ENCODE measurements around the gene EMC1. TPM values are rescaled to one million over a fixed set of nuclear protein-coding genes. Genes with fewer than 3 reads are reported as not detected.

The EMC1 gene
- total RNA-seq, 1 experiment from 2014 or later, result 60.0 TPM

- no peak overlapping the region for H3K4me2 ChIP-seq (ENCODE audit: insufficient read depth, insufficient read length, low read length)
- H3K27me3 ChIP-seq (ENCODE audit: insufficient read depth, low read length), result no peaks in the 10 kb centered on the region
- H3K4me1 Mint-ChIP-seq, result peaks cover 18 to 19% of the 10 kb centered on the region in 2 experiments
- no peak overlapping the region for H3K14ac ChIP-seq (ENCODE audit: insufficient read depth, low read length)
- no peak overlapping the region for H3K56ac ChIP-seq (ENCODE audit: insufficient read length, low read depth, low read length)
- no peaks in the 10 kb centered on the region for H4K20me1 ChIP-seq (ENCODE audit: control insufficient read depth, insufficient read depth, insufficient read length)
- no peak overlapping the region for H2AFZ ChIP-seq (ENCODE audit: low read length)
- peaks cover 11% of the 10 kb centered on the region for H3K23me2 ChIP-seq (ENCODE audit: insufficient read length, low read depth, low read length, poor library complexity, severe bottlenecking)
- no peak overlapping the region for H2BK15ac ChIP-seq (ENCODE audit: low read depth, low read length)
- H4K5ac ChIP-seq (ENCODE audit: insufficient read length, low read depth, low read length), result no peak overlapping the region
- H3K4me1 ChIP-seq (ENCODE audit: insufficient read depth, low read length), result no peaks in the 10 kb centered on the region
- no peak overlapping the region for H2BK12ac ChIP-seq (ENCODE audit: insufficient read length, low read depth, low read length)
- H3K4ac ChIP-seq (ENCODE audit: low read depth, low read length), result no peak overlapping the region
- H3K9me3 Mint-ChIP-seq, result no peaks in the 10 kb centered on the region
- H3K27ac ChIP-seq (ENCODE audit: insufficient read length, low read depth, low read length), result no peak overlapping the region
- no peaks in the 10 kb centered on the region for H3K27me3 Mint-ChIP-seq (ENCODE audit: low read depth)
- no peaks in the 10 kb centered on the region for H3K9me3 ChIP-seq (ENCODE audit: control insufficient read depth, low read depth, low read length)
- H4K91ac ChIP-seq (ENCODE audit: insufficient read length, low read depth, low read length), result no peak overlapping the region
- H3K36me3 Mint-ChIP-seq (ENCODE audit: insufficient read depth in 1 of 3, low read depth in 3 of 3), result peaks cover 2 to 36% (median 32%) of the 10 kb centered on the region in 3 experiments; a peak in 6 of 7 replicates
- peaks cover 12% of the 10 kb centered on the region; the same call in 1 of the 2 replicates for H3K79me2 ChIP-seq (ENCODE audit: insufficient read depth, low read length)
- H3K23ac ChIP-seq (ENCODE audit: insufficient read length, low read depth, low read length), result no peak overlapping the region
- H3K18ac ChIP-seq (ENCODE audit: insufficient read length, low read depth, low read length), result no peak overlapping the region
- TF ChIP-seq CTCF (conservative IDR thresholded peaks at IDR 0.05), result no peak
- peaks cover 2% of the 10 kb centered on the region for H3K79me1 ChIP-seq (ENCODE audit: insufficient read depth, low read depth, low read length, poor library complexity, severe bottlenecking)
- H2BK5ac ChIP-seq (ENCODE audit: insufficient read length, low read length), result no peak overlapping the region
- H3K27ac Mint-ChIP-seq, result no peak overlapping the region
- DNase-seq, result no peak
- H3K4me3 Mint-ChIP-seq, result no peak overlapping the region
- H2BK120ac ChIP-seq (ENCODE audit: low read depth, low read length, poor library complexity, severe bottlenecking), result no peak overlapping the region
- no peak overlapping the region for H3T11ph ChIP-seq (ENCODE audit: low read length)
- no peak overlapping the region for H4K8ac ChIP-seq (replicated peaks; ENCODE audit: insufficient read length, low read depth, low read length)
- H2AK5ac ChIP-seq (ENCODE audit: insufficient read length, low read length), result no peak overlapping the region
- H2BK20ac ChIP-seq (ENCODE audit: low read depth, low read length, poor library complexity, severe bottlenecking), result no peak overlapping the region
- no CpG with 5 or more reads among the region's 1 CpG for WGBS (ENCODE audit: extremely low coverage, insufficient read length, low lambda C conversion rate)
- H3K9ac ChIP-seq (ENCODE audit: extremely low read depth, insufficient read length, low read length), result no peak overlapping the region
Measured at GRCh38 chr1:19213580-19213979, 37.7 kb downstream of the EMC1 start.

All from H9 (cell line).